ENCODE data around the gene KCNE5. TPM values are rescaled to one million over a fixed set of nuclear protein-coding genes. Genes with fewer than 3 reads are reported as not detected.

KCNE5 gene, protein sequence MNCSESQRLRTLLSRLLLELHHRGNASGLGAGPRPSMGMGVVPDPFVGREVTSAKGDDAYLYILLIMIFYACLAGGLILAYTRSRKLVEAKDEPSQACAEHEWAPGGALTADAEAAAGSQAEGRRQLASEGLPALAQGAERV
- total RNA-seq, result 0.37 and 0.98 TPM in 2 replicates

DNA sequence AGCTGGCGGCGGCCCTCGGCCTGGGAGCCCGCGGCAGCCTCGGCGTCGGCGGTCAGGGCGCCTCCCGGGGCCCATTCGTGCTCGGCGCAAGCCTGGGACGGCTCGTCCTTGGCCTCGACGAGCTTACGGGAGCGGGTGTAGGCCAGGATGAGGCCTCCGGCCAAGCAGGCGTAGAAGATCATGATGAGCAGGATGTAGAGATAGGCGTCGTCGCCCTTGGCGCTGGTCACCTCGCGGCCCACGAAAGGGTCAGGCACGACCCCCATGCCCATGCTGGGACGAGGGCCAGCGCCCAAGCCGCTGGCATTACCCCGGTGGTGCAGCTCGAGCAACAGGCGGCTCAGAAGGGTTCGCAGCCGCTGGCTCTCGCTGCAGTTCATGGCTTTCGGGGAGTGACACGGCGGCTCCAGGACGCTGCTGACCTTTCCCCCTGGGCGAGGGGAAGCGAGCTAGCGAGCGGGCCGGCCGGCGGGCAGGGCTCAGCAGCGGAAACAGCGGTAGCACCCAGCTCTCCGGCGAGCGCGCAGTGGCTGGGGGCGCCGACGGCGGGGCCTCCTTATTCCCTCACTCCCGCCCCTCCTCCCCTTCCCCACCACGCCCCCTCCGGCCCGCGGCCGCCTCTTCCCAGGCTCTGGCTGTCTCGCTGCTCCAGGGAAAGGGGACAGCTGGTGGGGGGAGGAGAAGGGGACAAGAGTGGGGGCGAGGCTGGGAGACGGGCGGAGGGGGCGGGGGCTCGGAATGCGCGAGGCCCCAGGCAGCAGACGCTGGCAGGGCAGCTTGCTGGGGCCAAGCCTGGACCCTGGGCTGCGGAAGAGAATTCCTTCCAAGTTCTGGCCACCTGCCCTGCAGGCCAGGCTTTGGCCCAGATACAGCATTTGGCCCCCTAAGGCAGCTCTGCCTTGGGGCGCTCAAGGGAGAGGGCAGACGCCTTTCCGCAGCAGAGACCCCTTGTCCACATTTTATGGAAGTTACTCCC is at the start of gene KCNE5:
Gene KCNE5 (minus strand): TSS at position 532 of the 976 bp plus-strand sequence. CDS start 152 bp downstream, at position 380.

Small RNA genes lying within 50 kb of the gene (small RNA-seq; reads per million reads assigned to genes)
- not detected for gene AL118496.2

Other genes with a start within 250 kb of the KCNE5 start
- not detected in 2 replicates for gene GUCY2F, start 143.1 kb downstream of the KCNE5 start, total RNA-seq
- 8.8 and 9.6 TPM in 2 replicates for gene NXT2, start 88.3 kb downstream of the KCNE5 start, total RNA-seq
- gene ACSL4, start 108.1 kb upstream of the KCNE5 start, total RNA-seq, result 163 and 170 TPM in 2 replicates